ENCODE measurements around the gene OXER1.
"Not testable (repeated sequence)": the region's sequence is repeated elsewhere in the genome, so short reads cannot be mapped to it uniquely, and the experiment has no call there.

The OXER1 gene

DNA sequence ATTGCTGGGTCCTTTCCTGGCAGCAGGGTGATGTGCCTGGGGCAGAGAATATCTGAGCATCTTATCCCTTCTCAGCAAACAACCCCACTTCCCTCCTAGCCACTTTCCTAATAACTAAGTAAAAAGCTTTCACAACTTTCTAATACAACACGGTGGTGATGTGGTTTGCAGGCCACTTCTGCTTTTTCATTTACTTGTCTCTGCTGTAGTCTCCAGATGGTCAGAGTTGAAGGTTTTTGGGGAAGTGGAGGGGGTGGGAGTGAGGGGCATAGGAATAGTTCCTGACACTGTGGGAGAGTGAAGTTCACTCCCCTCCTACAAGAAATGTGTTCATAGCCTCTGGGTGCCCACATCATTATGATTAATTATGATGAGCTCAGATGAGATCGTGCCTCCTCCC is 11.6 kb downstream of the OXER1 start:
- DNase-seq (ENCODE audit: low read depth) = no peak

- DNase-seq (ENCODE audit: low read depth) = no peak
Measured at GRCh38 chr2:42748840-42749239, 15.1 kb downstream of the OXER1 start.

GRCh38 chr2:42747422-42747821 is 16.5 kb downstream of the OXER1 start:
- DNase-seq (ENCODE audit: low read depth) = no peak

- DNase-seq (ENCODE audit: low read depth) = no peak
Measured at GRCh38 chr2:42744545-42745082, 19.3 kb downstream of the OXER1 start.

DNA sequence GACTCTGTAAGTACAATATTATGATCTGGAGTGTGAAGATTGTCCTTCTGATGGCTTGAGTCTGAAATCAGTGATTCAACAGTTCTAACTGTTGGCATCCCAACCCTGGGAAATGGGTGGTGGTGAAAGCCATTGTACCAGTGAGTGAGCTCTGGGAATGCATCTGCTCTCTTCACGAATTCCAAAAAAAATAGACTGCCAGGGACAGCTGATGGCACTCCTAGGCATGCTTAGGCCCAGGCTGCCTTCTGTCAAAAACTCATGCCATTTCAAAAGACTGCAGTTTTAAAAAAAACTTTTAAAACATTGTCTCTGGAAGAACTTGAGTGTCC is 20.3 kb downstream of the OXER1 start:
- DNase-seq (ENCODE audit: low read depth) = no peak

DNA sequence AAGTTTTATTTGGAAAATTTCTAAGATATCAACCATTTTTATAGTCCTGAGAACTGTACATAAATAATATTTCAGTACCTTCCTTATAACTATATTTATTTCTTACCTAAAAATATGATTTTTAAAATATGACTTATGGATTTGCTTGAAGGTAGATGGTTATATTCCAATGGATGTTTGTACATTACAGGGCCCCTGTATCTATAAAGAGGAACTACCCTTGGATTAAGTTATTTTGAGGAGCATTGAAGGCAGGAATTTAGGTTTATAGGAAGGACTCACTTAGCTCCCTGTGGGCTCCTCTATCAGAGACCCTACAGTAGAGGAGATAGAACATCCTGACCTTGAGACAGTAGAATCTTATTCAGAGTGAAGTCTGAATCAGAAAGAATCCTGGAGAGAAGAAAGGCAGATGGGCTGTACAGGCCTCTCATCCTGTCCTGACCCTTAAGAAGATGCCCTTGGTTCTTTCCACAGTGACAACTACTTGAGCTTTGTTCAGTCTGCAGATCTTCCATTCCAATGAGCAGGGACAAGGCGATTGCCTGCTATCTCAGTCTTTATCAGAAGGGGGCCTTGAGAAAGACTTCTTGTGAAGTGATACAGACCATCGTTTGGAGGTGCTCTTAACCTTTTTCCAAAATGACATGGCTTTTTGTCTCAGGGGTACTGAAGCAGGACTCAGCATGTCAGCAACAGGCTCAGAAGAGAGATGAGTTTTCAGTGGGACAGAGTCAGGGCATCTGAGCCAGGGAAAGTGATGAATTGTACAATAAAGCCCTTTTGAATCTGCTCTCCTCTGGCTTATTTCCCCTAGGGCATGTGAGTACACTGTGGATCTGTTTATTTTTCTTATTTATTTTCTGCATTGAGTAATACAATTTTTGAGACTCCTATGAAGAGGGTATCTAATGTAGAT is 20.9 kb downstream of the OXER1 start:
- peak; percentile 45 for DNase-seq (ENCODE audit: low read depth)

- no peak for DNase-seq (ENCODE audit: low read depth)
Measured at GRCh38 chr2:42741140-42741539, 22.8 kb downstream of the OXER1 start.

DNA sequence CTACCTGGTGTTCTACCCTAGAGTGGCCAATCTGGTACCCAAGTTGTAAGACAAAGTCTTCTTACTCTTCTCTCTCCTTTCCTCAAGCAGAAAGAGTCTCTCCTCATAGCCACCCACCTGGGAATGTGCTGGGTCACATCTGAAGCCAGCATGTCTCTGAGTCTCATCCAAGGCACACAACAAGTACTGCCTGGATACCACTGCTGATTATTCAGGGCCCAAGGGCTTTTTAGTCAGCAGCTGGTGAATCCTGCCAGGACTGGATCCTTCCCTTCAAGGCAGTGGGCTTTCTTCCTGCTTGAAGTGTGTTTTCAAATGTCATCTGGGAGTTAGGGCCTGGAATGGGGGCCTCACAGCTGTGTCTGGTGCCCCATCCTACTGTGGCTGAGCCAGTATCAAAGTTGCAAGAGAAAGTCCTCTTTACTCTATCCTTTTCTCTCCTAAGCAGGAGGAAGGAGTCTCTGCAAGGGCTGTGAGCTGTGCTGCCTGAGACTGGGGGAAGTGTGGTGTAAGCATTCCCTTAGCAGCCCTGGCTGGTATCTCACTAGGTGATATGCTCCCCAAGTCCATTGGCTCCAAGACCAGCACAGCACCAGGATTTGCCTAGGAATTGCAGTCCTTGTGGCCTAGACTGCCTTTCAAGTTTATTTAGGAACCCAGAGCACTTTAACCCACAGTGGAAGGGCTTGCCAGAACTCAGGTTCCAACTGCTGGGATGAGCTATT is 27.2 kb downstream of the OXER1 start:
- no peak for DNase-seq (ENCODE audit: low read depth)

- no peak for DNase-seq (ENCODE audit: low read depth)
Measured at GRCh38 chr2:42733852-42734251, 30.1 kb downstream of the OXER1 start.

DNA sequence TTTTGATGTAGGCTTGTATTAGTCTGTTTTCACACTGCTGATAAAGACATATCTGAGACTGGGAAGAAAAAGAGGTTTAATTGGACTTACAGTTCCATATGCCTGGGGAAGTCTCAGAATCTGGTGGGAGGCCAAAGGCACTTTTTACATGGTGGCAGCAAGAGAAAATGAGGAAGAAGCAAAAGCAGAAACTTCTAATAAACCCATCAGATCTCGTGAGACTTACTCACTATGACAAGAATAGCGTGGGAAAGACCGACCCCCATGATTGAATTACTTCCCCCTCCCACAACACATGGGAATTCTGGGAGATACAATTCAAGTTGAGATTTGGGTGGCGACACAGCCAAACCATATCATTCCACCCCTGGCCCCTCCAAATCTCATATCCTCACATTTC is 32.6 kb downstream of the OXER1 start:
- not testable (repeated sequence) for DNase-seq (ENCODE audit: low read depth)

GRCh38 chr2:42726680-42727079 is 37.3 kb downstream of the OXER1 start:
- no peak for DNase-seq (ENCODE audit: low read depth)

DNA sequence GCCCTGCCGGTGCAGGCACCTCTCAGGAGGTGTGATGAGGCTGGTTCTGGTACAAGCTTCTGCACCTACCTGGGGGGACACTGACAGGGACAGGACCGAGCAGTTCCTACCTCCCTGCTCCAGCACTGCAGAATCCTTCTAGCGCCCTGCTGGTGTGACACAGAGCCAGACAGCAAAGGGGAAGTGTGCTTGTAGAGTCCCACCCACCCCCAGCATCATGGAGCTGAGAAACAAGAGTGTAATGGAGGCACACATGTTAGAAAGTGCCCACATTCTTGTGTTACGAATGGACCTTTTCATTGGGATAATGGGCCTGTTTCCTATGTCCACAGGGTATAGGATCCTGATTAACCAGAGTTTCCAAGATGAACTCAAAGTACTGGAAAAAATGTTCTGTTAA is 38.3 kb downstream of the OXER1 start:
- no peak for DNase-seq (ENCODE audit: low read depth)

DNA sequence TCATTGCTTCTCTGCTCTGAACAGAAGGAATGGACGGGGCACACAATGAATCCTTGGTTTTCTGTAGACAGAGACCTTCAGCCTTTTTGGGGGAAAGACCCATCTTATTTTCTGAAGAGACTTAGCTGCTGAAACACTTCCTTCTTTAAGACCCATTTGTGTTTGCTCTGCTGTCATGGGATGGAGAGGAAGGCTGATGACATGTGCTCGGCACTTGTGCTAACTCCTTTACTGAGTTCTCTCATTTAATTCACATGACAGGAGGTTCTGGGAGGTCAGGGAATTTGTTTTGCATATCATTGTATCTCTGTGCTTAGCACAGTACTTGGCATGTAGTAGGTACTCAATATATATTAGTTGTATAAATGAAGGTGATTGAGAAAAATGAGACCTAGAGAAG is 39.0 kb downstream of the OXER1 start:
- DNase-seq (ENCODE audit: low read depth) = no peak

DNA sequence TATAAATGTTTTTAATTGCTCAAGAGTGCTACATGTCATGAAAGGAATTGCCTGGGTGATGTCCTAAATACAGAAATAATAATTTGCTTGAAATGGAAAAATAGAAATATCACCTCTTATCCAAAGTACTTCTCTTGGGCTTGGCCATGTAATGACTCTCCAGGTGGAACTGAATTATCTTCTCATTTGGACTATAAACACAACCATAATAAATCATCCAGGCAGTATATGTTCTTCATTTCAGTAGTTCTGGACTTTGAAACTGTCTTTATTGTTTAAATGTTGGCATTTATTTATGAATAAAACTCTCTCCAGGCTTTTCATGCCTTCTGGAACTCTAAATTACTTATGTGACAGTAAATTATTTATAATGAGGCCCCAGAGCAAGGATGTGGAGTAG is 40.5 kb downstream of the OXER1 start:
- no peak for DNase-seq (ENCODE audit: low read depth)

DNA sequence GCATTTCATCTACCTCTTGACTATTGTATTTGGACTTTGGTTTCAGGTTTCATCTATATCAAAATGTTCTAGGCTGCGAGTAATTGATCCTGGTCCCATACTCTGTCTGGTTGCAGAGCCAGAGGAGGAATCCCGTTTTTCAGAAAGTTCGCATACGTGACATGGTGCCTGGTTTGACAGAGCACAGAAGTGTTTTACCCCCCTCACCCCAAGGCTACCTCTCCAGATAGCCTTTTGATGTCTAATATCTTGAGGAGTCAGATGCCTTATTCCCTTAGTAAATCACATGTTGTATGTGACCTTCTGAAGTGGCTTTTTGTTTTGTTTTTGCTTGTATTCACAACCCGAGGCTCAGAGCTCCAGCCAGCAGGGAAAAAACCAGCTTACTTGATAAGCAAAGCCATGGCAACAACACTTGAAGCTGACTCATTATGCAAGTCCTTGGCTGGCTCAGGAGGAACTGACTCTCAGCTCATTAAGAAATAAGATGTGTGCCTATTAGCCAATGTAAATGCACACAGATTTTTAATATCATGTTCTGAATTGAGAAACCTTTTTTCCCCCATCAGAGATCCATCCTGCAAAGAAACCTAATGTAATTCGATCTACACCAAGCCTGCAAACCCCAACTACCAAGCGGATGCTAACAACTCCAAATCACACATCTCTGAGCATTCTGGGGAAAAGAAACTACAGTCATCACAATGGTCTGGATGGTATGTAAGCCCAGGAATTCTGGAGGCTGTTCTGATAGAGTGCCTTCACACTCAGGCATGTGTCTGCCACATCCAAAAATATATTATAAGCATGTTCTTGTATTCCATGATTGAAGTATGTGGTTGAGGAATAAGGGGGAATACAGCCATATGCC is 41.4 kb downstream of the OXER1 start:
- DNase-seq (ENCODE audit: low read depth) = peak; percentile 53

- DNase-seq (ENCODE audit: low read depth) = no peak
Measured at GRCh38 chr2:42721898-42722297, 42.0 kb downstream of the OXER1 start.

DNA sequence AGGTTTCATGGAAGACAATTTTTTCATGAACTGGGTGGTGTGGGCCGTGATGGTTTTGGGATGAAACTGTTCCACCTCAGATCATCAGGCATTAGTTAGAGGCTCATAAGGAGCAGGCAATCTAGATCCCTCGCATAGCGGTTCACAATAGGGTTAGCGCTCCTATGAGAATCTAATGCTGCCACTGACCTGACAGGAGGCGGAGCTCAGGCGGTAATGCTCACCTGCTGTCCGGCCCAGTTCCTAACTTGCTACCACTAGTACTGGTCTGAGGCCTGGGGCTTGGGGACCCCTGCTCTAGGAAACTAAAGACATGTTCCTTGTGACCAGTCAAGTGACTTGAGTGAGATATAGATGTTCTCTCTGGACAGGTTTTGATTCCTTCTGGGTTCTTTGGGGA is 49.2 kb downstream of the OXER1 start:
- DNase-seq (ENCODE audit: low read depth) = no peak

- DNase-seq (ENCODE audit: low read depth) = no peak
Measured at GRCh38 chr2:42713920-42714319, 50.0 kb downstream of the OXER1 start.

- DNase-seq (ENCODE audit: low read depth) = no peak
Measured at GRCh38 chr2:42712934-42713333, 51.0 kb downstream of the OXER1 start.

All from ELR (cell line).